NK-92 treated with Interleukin-12 subunit alpha and Interleukin-12 subunit beta, amount 100 ng/mL, for 24 hours (cell line): Measurements from ENCODE around the gene NXN.

Source experiments
- DNase-seq: peaks from one replicate; lab custom pipeline; 2025; lab: John Stamatoyannopoulos, UW

Gene NXN

DNA sequence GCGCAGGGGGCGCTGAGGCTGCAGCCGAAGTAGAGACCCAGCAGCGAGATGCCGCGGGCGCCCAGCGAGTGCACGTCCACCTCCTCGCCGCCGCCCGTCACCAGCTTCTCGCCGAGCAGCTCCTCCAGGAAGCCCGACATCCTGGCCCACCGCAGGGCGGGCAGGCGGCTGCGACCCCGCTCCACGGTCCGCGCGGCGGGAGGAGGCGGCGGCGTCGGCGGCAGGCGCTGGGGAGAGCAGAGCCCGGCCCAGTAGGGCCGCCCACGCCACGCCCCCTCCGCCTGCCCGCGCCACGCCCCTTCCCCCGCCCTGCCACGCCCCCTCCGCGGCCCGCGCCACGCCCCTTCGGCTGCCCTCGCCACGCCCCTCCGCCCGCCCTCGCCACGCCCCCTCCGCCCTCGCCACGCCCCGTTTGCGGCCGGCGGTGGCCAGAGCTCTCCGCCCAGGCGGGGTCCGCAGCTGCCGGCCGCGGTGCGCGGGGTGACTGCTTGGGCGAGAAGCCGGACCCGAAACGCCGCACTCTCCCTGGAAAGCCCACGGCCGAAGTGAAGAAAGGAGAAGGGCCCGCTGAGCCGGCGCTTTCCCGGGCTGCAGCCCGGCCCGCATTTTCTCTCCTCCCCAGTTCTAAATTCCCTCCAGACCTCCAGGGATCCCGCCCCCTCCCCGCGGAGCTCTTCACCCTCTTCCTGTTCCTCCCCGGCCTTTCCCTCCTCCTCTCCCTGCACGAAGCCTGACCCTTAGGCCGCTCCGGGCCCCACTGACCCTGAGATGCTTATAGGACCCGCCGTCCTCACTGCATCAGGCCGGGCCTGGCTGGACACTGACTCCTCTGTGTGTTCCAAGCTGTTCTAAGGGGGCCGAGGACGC lies at the start of gene NXN:
TSS of gene NXN (minus strand) at position 238 of the 867 bp plus-strand sequence.
- no peak for DNase-seq

- DNase-seq: no peak
Measured at GRCh38 chr17:1027044-1027443, 47.5 kb upstream of the NXN start.

DNA sequence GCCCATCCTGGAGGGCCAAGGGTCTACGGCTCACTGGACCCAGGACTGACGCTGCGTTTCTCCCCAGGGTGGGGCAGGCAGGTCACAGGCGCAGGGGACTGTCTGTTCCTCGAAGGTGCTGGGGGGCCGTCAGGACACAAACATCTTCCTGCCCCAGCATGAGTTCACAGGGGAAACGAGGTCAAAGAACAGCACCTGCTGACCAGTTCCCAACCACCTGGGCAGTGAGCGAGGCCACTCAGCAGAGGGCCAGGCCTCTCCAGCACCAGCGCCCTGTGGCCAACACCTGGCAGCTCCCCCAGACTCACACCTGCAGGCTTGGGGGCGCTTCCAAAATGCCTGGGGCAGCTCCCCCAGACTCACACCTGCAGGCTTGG lies 47.0 kb upstream of the NXN start:
- no peak for DNase-seq

- no peak for DNase-seq
Measured at GRCh38 chr17:1025733-1026598, 46.4 kb upstream of the NXN start.

DNA sequence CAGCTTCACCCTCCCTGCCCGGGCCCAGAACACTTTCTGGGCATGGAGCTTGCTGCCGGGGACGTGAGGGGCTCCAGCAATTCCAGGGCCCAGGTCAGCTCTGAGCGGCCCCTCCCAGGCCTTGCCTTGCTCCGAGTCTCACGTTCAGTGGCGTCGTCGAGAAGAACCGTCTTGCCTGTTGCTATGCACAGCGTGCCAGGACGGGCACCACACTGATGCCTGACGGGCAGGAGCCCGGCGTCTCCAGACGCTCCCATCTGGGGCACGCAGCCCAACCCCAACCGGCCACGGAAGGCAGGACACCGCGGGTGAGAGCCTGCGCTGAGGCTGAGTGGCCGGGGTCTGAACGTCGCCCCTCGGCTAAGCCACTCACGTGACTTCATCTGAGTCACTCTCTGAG lies 44.5 kb upstream of the NXN start:
- no peak for DNase-seq

DNA sequence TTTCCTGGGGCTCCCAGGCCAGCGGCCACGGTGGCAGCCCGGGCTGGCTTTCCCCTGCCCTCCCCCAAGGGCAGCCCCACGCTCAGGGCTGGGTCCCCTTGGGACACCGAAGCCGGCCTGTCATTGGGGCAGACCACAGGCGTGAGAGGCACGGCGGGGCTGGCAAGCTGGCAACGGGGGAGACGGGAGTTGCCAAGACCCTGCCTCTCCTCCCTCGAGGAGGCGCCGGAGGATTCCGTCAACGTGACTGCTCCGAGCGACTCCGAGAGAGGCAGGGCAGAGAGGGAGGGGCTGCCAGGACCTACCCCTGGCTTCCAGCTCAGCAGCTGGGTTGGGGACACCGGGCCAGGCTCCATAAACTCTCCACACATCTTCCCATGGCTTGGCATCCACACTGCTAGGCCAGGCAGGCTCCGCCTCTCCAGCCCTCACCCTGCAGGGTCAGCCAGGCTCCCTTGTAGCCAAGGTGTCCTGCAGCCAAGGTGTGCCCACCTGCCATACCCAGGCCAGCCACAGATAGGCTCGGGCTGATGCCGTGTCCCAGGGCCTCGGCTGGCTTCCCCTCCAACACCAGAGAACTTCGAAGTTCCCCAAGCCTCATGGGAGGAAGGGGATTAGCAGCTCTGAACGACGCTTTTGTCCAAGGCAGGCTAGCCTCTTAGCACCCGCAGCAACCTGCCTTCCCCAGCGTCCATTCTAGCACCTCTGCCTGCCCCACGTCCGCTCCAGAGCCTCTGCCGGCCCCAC lies 42.9 kb upstream of the NXN start:
- DNase-seq: no peak

DNA sequence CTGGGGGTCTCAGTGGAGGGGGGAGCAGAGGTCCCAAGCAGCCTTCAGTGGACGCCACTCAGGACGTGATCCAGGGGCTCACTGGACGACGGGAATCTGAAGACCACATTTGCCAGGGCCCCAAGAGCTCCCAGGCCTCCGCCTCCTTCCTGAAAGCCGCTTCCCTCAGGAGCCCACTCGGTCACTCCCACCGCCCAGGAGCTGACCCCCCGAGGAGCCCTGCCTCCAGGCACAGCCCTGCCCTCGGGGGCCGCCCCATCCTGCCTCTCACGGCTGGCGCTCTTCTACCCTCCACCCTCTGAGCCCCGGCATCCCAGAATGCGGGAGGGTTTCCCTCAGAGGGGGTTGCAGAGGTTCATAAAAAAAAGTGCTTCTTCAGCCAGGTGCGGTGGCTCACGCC lies 41.6 kb upstream of the NXN start:
- DNase-seq: no peak

DNA sequence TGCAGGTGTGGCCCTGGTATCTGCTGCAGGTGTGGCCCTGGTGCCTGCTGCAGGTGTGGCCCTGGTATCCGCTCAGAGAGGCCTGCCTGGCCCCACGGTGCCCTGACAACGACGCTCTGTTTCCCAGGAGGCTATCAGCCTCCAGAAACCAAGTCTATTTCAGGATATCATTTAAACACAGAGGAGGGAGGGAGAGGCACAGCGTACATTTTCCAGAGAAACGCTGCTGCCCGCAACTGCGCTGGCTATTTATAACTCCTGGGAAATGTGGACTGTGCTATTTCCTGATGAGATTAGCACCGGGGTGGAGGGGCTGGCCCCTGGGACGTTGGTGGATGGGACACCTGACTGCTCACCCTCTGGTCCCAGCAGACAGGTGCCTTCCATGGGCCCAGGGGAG lies 39.9 kb upstream of the NXN start:
- no peak for DNase-seq

GRCh38 chr17:1018547-1018946 lies 39.0 kb upstream of the NXN start:
- no peak for DNase-seq

DNA sequence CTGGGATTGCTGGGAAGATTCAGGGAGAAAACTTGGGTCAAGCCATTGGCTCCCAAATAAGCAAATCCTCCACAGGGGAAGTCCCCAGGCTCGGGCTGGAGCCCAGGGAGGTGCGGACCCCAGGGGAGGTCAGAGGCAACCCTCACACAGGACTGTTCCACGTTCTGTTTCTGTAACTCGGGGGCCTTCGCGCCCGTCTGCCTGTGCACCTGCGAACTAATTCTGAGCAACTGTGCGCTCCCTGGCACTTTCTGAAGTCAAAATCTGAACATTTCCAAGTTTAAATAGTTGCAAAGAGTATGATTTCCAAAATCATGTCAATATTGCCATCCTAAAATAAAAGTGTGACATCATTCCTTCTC lies 34.1 kb upstream of the NXN start:
- no peak for DNase-seq

DNA sequence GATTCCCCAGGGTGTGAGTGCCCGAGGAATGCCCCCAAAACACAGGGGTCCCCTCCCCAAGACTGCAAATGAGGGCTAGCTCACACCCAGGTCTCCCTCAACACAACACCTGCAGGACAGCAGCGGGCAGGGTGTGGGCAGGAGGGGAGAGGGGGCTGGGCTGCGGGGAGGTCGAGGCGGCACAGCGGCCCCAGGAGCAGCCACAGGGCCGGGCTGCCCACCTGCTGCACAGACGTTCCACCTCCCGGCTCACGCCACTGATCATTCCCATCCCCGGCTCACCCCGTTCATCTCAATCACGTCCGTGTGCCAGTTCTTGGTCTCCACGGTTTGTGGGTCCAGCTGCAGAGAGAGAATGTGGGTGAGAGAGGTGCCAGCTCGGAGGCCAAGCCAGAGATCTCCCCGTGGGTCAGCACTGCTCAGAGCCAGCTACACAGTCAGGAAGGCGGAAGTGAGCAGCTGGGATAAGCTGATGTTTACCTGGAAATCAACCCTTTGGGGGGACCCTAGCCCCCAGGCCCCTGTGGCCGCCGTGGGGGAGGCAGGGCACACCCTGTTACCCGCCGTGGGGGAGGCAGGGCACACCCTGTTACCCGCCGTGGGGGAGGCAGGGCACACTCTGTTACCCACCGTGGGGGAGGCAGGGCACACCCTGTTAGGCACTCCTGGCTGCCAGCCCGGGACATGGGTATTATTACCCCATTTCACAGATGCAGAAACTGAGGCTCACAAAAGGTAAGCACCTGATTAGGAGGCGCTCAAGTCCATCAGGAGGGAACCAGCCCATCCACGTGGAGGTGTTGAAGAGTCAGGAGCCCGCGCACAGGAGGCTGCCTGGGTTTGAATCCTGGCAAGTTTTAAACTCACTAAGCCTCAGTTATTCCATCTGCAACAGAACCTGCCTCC lies 33.5 kb upstream of the NXN start:
- DNase-seq: no peak

- no peak for DNase-seq
Measured at GRCh38 chr17:1011760-1012735, 32.5 kb upstream of the NXN start.

DNA sequence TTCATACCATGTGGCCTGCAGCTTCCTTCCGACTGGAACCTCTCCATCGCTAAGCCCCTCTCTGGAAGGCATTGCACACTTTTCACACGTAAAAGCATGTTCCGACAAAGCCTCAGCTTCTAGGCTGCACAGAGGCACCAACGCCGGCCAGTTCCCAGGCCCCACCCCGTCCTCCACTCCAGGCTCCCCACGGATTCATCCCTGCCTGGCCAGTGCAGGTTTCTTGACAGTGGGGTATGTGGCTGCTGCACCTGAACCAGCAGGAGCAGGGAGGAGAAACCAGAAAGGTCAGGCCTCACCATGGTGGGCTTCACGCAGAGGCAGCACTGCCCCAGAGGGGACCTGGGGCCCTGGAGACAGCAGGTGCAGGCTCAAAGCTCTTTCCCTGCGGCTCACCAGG lies 31.6 kb upstream of the NXN start:
- no peak for DNase-seq

- no peak for DNase-seq
Measured at GRCh38 chr17:1010586-1010985, 31.0 kb upstream of the NXN start.

DNA sequence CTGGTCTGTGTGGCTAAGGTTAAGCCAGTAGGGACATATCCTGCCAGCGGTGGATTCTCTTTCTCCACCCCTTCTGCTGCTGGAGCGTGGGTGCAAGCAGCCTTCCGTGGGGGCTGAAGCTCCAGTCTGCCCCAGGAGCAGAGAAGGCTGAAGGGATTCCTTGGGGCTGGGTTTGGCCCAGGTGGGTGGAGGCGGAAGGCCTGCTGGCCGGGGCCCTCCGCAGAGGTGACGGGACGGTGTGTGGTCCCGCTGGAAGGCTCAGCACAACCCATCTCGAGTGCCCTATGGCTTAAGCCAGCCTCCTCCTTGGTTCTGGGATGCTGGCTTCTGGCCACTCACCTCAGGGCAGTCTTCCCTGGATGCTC lies 30.5 kb upstream of the NXN start:
- DNase-seq: no peak

GRCh38 chr17:1009229-1010085 lies 29.9 kb upstream of the NXN start:
- DNase-seq: no peak

DNA sequence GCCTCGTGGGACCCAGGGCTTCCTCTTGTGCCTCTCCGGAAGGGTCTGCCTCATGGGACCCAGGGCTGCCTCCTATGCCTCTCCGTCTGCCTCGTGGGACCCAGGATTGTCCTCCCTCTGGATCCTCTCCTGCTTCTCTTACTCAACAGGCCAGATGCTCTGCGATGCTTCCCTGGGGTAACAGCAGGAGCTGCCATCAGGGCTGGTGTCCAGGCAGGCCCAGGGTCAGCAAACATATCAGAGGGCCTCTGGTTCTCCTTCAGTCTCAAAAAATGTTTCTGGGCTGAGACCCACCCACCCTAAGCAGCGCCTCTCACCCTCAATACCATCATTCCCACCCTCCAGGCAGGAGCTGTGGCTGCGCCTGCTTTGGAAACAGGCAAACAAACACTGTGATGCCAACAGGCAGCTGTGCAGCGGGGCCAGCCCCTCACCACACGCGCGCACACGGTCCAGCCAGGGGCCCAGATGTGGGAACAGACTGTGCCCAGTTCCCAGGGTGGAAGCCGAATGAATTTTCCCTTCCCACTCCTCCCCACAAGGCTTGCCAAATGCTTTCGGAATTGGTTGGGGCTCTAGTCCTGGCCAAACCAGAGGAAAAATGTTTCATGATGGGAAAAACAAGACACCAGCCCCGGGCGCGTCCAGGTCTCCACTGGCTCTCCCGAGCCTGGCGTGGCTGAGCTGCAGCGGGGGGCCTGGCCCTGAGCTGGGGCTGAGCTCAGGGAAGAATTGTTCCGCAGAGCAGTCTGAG lies 28.6 kb upstream of the NXN start:
- no peak for DNase-seq

GRCh38 chr17:1007310-1008007 lies 27.9 kb upstream of the NXN start:
- DNase-seq: no peak
